ENCODE results near the gene PDE8A. TPM values are rescaled to one million over a fixed set of nuclear protein-coding genes. Genes with fewer than 3 reads are reported as not detected.
A peak's percentile ranks its signal among the peaks of the same experiment; 100 is the strongest.

Gene PDE8A
- total RNA-seq, 1 experiment from 2014 or later, result 2.3 TPM

DNA sequence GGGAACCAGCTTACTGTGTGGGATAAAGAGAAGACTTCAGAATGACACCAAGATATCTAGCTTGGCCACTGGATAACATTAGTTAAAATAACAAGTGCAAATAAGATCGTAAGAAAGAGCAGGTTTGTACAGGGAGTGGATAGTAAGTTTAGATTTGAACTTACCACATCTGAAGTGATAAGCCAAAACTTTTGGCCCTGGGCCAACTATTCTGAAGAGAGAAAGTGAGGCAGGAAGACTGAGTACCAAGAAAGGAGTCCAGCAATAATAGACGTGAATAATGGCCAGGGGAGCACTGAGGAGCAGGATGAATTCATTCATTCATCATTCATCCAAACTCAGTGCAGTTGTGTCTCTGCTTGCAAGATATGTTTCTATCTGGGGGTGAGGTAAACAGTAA lies 122.9 kb downstream of the PDE8A start:
- DNase-seq, result no peak
- no peaks in the 10 kb centered on the region for H3K36me3 ChIP-seq (replicated peaks; ENCODE audit: control insufficient read depth, insufficient read depth, low read length)
- no peak overlapping the region for H3K4me3 ChIP-seq (ENCODE audit: insufficient read depth, low read depth, low read length)
- no peaks in the 10 kb centered on the region for H3K27me3 ChIP-seq (ENCODE audit: control insufficient read depth, insufficient read depth, low read length)

- no peak overlapping the region for H3K4me3 ChIP-seq (ENCODE audit: insufficient read depth, low read depth, low read length)
- no peaks in the 10 kb centered on the region for H3K36me3 ChIP-seq (replicated peaks; ENCODE audit: control insufficient read depth, insufficient read depth, low read length)
- no peaks in the 10 kb centered on the region for H3K27me3 ChIP-seq (ENCODE audit: control insufficient read depth, insufficient read depth, low read length)
- no peak for DNase-seq
These were observed 126.5 kb downstream of the PDE8A start for GRCh38 chr15:85108136-85108535.

DNA sequence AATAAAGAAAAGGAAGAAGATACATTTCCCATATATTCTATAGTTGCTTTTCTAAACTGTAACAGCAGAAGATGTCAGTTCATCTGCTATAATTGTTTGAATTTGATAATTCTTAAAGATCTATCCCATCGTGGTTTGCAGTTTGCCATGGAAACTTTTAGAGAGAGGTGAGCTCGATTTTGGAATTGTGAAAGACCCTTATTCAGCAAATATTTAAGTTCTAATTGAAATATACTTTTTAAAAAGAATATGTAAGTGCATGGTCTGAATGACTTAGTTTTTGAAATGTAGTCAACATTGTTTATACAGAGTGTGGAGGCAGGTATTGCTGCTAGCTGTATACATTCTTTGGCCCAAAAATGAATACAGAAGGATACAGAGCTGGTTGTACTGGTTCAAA lies 127.7 kb downstream of the PDE8A start:
- H3K27me3 ChIP-seq (ENCODE audit: control insufficient read depth, insufficient read depth, low read length), result no peaks in the 10 kb centered on the region
- no peaks in the 10 kb centered on the region for H3K36me3 ChIP-seq (replicated peaks; ENCODE audit: control insufficient read depth, insufficient read depth, low read length)
- no peak for DNase-seq
- H3K4me3 ChIP-seq (ENCODE audit: insufficient read depth, low read depth, low read length), result no peak overlapping the region

GRCh38 chr15:85112997-85113396 lies 131.3 kb downstream of the PDE8A start:
- H3K4me3 ChIP-seq (ENCODE audit: insufficient read depth, low read depth, low read length), result no peak overlapping the region
- H3K27me3 ChIP-seq (ENCODE audit: control insufficient read depth, insufficient read depth, low read length), result no peaks in the 10 kb centered on the region
- H3K36me3 ChIP-seq (replicated peaks; ENCODE audit: control insufficient read depth, insufficient read depth, low read length), result peaks cover 2% of the 10 kb centered on the region; the same call in 1 of the 2 replicates
- no peak for DNase-seq

- no peak overlapping the region for H3K4me3 ChIP-seq (ENCODE audit: insufficient read depth, low read depth, low read length)
- peaks cover 2% of the 10 kb centered on the region; the same call in 1 of the 2 replicates for H3K36me3 ChIP-seq (replicated peaks; ENCODE audit: control insufficient read depth, insufficient read depth, low read length)
- DNase-seq, result no peak
These were observed 133.2 kb downstream of the PDE8A start for GRCh38 chr15:85114886-85115285.

GRCh38 chr15:85116066-85116465 lies 134.4 kb downstream of the PDE8A start:
- Histone ChIP-seq H3K27me3 (ENCODE audit: control insufficient read depth, insufficient read depth, low read length) (no peaks in the 10 kb centered on the region), H3K4me3 (ENCODE audit: insufficient read depth, low read depth, low read length) (no peak overlapping the region), H3K36me3 (replicated peaks; ENCODE audit: control insufficient read depth, insufficient read depth, low read length) (peaks cover 2% of the 10 kb centered on the region; the same call in 1 of the 2 replicates)
- DNase-seq, result no peak

More at GRCh38 chr15:85114886-85115285, 133.2 kb downstream of the PDE8A start:
- H3K27me3 ChIP-seq (ENCODE audit: control insufficient read depth, insufficient read depth, low read length), result no peaks in the 10 kb centered on the region

GRCh38 chr15:85116494-85116893 lies 134.8 kb downstream of the PDE8A start:
- H3K36me3 ChIP-seq (replicated peaks; ENCODE audit: control insufficient read depth, insufficient read depth, low read length), result peaks cover 2% of the 10 kb centered on the region; the same call in 1 of the 2 replicates
- DNase-seq, result no peak
- H3K4me3 ChIP-seq (ENCODE audit: insufficient read depth, low read depth, low read length), result no peak overlapping the region
- no peaks in the 10 kb centered on the region for H3K27me3 ChIP-seq (ENCODE audit: control insufficient read depth, insufficient read depth, low read length)

- Histone ChIP-seq H3K4me3 (ENCODE audit: insufficient read depth, low read depth, low read length) (no peak overlapping the region), H3K27me3 (ENCODE audit: control insufficient read depth, insufficient read depth, low read length) (no peaks in the 10 kb centered on the region), H3K36me3 (replicated peaks; ENCODE audit: control insufficient read depth, insufficient read depth, low read length) (peaks cover 2% of the 10 kb centered on the region; the same call in 1 of the 2 replicates)
- no peak for DNase-seq
These were observed 135.4 kb downstream of the PDE8A start for GRCh38 chr15:85116925-85117646.

GRCh38 chr15:85118173-85118572 lies 136.5 kb downstream of the PDE8A start:
- no peaks in the 10 kb centered on the region for H3K27me3 ChIP-seq (ENCODE audit: control insufficient read depth, insufficient read depth, low read length)
- no peak overlapping the region for H3K4me3 ChIP-seq (ENCODE audit: insufficient read depth, low read depth, low read length)
- H3K36me3 ChIP-seq (replicated peaks; ENCODE audit: control insufficient read depth, insufficient read depth, low read length), result peaks cover 2% of the 10 kb centered on the region; the same call in 1 of the 2 replicates
- no peak for DNase-seq

DNA sequence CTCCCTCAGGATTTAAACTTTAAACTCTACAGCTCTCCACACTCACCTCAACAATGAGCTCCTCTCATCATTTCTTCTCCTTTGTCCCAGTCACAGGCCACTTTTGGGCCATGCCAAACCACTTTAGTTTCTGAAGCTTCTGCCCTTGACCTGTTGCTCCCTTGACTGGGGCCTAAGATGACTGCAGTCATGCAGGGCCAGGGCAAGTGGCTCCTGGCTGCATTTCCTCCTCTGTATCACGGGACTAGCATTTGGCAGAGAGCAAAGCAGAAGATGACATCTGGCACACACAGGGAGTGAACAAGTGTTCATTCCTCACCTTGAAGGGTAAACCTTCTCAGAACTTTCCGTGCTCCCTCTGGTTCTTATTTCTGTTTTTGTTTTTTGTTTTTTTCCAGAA lies 136.9 kb downstream of the PDE8A start:
- H3K27me3 ChIP-seq (ENCODE audit: control insufficient read depth, insufficient read depth, low read length), result no peaks in the 10 kb centered on the region
- DNase-seq, result no peak
- no peak overlapping the region for H3K4me3 ChIP-seq (ENCODE audit: insufficient read depth, low read depth, low read length)
- peaks cover 2% of the 10 kb centered on the region; the same call in 1 of the 2 replicates for H3K36me3 ChIP-seq (replicated peaks; ENCODE audit: control insufficient read depth, insufficient read depth, low read length)

GRCh38 chr15:85120351-85121113 lies 138.9 kb downstream of the PDE8A start:
- H3K27me3 ChIP-seq (ENCODE audit: control insufficient read depth, insufficient read depth, low read length), result no peaks in the 10 kb centered on the region
- peaks cover 2% of the 10 kb centered on the region; the same call in 1 of the 2 replicates for H3K36me3 ChIP-seq (replicated peaks; ENCODE audit: control insufficient read depth, insufficient read depth, low read length)
- H3K4me3 ChIP-seq (ENCODE audit: insufficient read depth, low read depth, low read length), result no peak overlapping the region
- DNase-seq, result no peak

DNA sequence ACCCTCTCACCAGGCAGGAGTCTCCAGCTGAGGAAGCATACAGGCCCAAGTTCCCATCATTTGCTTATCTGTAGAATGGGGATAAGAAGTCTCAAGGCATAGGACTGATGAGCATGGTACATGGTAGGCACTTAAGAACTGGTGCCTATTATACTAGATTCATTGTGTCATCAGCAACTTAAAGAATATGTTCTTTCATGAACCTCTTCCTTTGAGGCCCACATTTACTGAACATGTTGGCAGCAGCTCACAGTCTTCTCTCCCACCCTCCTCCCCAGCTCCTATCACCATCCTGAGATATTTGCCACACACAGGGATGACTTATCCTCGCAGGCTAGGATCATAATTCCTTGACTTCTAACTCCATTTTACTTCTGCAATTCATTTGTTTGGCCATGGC lies 142.5 kb downstream of the PDE8A start:
- no peaks in the 10 kb centered on the region; the same call in 1 of the 2 replicates for H3K36me3 ChIP-seq (replicated peaks; ENCODE audit: control insufficient read depth, insufficient read depth, low read length)
- no peaks in the 10 kb centered on the region for H3K27me3 ChIP-seq (ENCODE audit: control insufficient read depth, insufficient read depth, low read length)
- DNase-seq, result no peak
- no peak overlapping the region for H3K4me3 ChIP-seq (ENCODE audit: insufficient read depth, low read depth, low read length)

- H3K36me3 ChIP-seq (replicated peaks; ENCODE audit: control insufficient read depth, insufficient read depth, low read length), result no peaks in the 10 kb centered on the region; the same call in 1 of the 2 replicates
- no peak overlapping the region for H3K4me3 ChIP-seq (ENCODE audit: insufficient read depth, low read depth, low read length)
- no peaks in the 10 kb centered on the region for H3K27me3 ChIP-seq (ENCODE audit: control insufficient read depth, insufficient read depth, low read length)
- peak; percentile 35 for DNase-seq
These were observed 143.5 kb downstream of the PDE8A start for GRCh38 chr15:85125056-85125661.

DNA sequence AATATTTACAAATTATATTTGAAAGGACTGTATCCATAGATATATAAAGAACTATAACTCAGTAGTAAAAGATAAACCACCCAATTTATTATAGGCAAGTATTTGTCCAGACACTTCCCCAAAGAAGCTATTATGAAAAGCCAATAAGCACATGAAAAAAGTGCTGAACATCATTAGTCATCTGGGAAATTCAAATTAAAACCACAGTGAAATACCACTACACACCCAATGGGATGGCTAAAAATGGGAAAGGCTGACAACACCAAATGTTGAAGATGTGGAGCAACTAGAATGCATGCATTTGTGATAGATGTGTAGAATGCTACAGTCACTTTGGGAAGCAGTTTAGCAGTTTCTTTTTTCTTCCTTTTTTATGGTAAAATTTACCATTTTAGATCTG lies 147.0 kb downstream of the PDE8A start:
- no peaks in the 10 kb centered on the region; the same call in 1 of the 2 replicates for H3K36me3 ChIP-seq (replicated peaks; ENCODE audit: control insufficient read depth, insufficient read depth, low read length)
- no peaks in the 10 kb centered on the region for H3K27me3 ChIP-seq (ENCODE audit: control insufficient read depth, insufficient read depth, low read length)
- no peak for DNase-seq
- H3K4me3 ChIP-seq (ENCODE audit: insufficient read depth, low read depth, low read length), result no peak overlapping the region
